ENCODE data around the gene CGB1.

GRCh38 chr19:48988286-48988685 is 48.4 kb downstream of the CGB1 start:
- TF ChIP-seq CTCF (IDR thresholded peaks at IDR 0.05) = no peak
- TF ChIP-seq POLR2A (IDR thresholded peaks at IDR 0.05) = no peak
- no peak for TF ChIP-seq POLR2AphosphoS5 (IDR thresholded peaks at IDR 0.05)

All from breast epithelium (tissue), 3 donors.